HG02943 (cell line): ENCODE data around the gene NDUFV2.
"Not testable (repeated sequence)": the region's sequence is repeated elsewhere in the genome, so short reads cannot be mapped to it uniquely, and the experiment has no call there.

Experiments
- ATAC-seq: cut with Tn5 transposase; IDR thresholded peaks from one replicate; pipeline ENCODE4 v1.9.1; 2021; ENCODE audit warnings: mild to moderate bottlenecking, low read depth, moderate library complexity; ENCODE audit not compliant: unreplicated experiment

NDUFV2 gene

GRCh38 chr18:9088727-9089126, 13.8 kb upstream of the NDUFV2 start:
- not testable (repeated sequence) for ATAC-seq

GRCh38 chr18:9090578-9090977, 11.9 kb upstream of the NDUFV2 start:
- ATAC-seq: no peak

- ATAC-seq: no peak
These were observed 11.4 kb upstream of the NDUFV2 start for GRCh38 chr18:9091066-9091476.

DNA sequence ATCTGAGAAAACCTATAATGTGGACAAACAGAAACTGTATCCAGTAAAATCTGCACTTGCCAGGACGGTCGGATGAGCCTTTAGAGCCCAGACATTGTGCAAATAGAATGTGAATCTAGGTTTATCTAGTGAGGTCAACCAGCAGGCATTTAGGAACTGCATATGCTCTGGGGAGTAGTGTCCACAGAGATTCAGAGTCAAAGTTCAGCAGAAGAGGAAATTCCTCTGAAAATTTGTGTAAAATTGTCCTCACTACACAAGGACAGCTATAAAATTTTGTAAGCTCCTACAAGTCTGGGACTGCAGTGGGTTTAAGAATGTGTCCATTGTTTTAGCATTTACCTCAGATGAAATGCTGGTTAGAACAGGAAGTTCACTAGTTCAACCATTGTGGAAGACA, 9.8 kb upstream of the NDUFV2 start:
- ATAC-seq: no peak

DNA sequence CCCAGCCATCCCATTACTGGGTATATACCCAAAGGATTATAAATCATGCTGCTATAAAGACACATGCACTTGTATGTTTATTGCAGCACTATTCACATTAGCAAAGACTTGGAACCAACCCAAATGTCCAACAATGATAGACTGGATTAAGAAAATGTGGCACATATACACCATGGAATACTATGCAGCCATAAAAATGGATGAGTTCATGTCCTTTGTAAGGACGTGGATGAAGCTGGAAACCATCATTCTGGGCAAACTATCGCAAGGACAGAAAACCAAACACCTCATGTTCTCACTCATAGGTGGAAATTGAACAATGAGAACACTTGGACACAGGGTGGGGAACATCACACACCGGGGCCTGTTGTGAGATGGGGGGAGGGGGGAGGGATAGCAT, 9.4 kb upstream of the NDUFV2 start:
- ATAC-seq: not testable (repeated sequence)

GRCh38 chr18:9094307-9095226, 7.9 kb upstream of the NDUFV2 start:
- ATAC-seq: no peak

DNA sequence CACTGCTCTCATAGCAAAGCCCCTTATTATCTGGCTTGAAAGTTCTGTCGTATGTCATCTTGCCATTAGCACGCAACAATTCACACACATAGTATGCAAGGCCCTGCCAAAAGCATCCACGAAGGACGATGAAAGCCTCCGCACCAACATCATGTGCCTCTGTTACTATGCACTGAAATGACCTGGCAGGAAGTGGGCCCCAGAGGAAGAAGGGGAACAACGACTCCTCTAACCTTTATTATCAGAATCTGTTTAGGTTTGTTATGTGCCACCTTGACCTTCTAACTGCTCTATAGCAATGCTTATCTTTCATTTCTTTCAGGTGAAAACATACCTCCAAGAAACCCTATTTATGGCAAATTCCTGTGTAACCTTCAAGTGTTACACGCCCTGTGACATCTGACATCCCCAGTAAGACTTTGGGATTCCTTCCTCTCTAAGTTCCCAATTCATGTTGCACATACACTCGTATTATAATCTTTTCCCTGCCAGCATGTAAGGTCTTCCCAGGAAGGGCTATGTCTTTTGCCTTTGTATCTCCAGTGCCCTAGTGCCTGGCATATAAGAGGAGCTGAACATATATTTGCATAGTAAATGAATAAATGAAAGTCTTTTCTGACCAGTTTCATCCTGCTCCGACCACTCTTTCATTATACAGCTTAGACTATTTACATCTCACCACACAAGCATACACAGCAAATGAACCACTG, 7.0 kb upstream of the NDUFV2 start:
- ATAC-seq: peak; percentile 98

GRCh38 chr18:9096007-9096371, 6.5 kb upstream of the NDUFV2 start:
- no peak for ATAC-seq

GRCh38 chr18:9096685-9097084, 5.8 kb upstream of the NDUFV2 start:
- no peak for ATAC-seq

GRCh38 chr18:9097349-9097748, 5.2 kb upstream of the NDUFV2 start:
- ATAC-seq: no peak

- no peak for ATAC-seq
These were observed 1.7 kb upstream of the NDUFV2 start for GRCh38 chr18:9100796-9101195.

DNA sequence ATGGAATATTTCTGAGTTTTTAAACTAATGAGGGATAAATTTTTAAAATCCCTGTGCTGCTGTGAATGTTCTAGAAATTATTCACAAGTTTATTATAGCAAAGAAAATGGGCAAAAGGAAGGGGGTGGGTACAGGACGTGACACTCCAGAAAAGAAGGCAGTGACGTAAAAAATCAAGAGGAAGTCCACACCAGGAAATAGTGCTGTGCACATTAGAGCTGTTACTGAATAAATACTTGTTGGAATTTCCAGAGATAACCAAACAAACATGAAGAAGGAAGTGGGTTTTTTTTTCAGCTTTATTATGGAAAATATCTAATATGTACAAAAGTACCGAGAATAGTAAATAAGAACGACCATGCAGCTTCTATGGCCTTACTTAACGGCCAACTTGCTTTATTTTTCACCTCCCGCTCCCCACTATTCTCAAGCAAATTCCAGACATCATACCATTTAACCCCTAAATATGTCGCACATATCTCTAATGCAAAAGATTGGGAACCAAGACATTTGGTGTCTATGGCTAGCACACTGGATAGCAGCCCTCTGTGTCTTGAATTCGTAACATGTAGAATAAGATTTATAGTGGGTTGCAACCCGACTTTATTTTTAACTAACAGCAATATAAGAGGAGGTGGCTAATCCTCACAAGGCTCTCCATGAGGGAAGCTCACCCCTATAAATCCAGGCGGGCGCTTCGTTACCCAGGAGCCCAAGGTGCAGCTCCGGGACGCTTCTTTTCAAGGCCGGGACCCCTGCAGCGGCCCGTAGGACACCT, 580 bp upstream of the NDUFV2 start:
- no peak for ATAC-seq

DNA sequence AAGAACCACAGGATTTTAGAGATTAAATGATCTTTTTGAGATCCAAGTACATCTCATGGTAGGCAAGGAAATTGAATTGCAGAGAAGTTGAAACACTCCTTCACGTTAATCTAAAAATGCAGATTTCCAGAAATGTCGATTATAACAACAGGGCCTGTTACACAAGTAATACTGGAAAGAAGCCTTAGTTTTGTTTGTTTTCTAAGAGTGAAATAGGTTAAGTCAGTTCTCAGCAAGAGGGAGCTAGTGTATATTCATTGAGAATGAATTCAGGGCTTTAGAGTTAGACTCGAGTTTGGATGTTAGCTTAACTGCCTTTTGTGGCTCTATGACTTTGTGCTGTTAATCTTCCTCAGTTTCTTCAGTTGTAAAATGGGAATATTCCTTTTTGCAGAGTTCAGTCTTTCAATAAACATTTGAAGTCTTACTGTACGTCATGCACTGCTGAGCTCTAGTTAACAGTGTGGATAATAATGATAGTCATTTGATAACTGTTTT, 926 bp downstream of the NDUFV2 start:
- ATAC-seq: no peak

DNA sequence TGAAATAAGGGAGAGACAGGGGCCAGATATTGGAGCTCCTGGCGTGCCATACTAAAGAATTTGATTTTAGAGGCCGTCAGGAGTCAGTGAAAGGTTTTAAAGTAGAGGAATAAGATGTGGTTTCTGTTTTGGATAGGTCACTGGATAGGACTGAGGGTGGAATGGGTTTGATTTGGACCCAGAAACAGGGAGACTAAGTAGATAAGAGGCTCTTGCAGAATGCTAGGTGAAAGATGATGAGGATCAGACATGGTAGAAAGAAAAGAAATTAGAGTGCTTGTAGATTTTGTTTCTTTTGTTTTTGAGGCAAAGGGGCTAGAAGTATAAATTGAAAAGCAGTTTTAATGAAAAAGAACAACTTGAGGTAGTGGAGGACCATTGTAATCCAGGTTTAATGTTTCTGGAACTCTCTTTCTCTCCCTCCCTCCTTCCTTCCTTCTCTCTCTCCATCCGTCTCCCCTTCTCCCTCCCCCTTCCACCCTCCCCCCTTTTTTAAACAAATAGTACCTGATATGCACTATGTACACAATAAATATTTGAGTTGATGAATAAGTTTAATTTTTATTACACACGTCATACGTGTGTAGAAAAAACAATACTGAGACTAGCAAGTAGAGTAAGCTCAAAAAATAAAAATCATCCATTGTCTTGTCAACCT, 1.9 kb downstream of the NDUFV2 start:
- no peak for ATAC-seq

DNA sequence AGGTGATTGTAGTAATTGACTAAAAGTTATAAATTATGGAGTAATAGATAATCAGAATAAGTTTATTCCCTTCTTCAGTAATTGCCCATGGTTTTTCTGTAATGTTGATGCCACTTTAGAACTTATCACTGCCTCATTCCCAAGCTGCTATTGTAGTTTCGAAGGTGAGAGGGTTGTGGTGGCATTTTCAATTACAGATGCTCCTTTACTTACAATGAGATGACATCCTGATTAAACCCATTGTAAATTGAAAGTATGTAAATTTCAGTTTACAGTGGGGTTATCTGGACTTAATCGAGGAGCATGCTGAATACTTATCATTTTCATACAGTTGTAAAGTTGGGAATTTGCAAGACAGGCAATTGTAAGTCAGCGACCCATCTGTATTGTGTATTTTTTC, 2.9 kb downstream of the NDUFV2 start:
- ATAC-seq: no peak

- ATAC-seq: no peak
These were observed 3.6 kb downstream of the NDUFV2 start for GRCh38 chr18:9106094-9106493.

DNA sequence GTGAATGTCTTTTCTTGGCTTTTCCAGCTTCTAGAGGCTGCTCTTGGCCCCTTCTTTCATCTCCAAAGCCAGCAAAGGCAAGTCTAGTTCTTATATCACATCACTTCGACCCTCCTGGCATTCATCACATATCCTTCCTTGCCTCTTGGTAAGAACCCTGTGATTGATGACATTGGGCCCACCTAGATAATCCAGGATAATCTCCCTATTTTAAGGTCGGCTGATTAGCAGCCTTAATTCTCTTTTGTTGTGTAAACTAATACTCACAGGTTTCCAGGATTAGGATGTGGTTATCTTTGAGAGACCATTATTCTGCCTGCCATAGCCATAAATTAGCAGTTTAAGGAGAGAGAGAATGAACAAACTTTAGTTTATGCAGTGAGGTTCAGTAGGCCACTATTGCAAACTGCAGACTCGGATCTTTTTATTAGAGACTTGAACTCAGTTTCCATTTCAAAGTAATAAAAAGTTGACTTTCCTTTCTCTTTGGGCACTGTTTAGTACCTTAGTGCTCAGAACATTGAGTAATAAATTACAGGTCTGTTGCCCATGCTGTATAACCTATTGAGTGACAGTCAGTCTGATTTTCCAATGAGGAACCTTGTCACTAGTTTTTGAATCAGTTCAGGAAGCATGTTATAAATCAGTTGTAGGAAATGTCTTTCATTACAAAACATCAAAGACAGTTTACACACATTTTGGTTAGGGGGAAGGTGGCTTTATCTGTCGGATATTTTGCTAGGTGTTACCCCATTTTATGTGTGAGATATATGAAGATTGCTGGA, 4.5 kb downstream of the NDUFV2 start:
- ATAC-seq: no peak

DNA sequence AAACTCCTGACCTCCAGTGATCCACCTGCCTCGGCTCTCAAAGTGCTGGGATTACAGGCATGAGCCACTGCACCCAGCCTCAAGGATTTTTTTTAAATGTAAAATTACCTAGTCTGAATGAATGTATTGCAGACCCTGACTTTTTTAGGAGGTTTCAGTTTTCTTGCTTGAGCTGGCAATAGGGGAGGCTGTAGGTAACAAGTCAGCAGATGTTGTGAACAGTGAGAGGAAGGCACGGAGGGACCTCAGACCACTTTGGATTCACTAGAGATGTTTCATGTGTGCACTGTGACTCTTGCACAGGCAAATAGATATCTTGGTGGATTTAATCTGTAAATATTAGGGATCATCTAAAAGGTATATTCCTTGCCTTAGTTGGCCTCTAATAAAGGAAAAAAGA, 6.4 kb downstream of the NDUFV2 start:
- ATAC-seq: no peak

DNA sequence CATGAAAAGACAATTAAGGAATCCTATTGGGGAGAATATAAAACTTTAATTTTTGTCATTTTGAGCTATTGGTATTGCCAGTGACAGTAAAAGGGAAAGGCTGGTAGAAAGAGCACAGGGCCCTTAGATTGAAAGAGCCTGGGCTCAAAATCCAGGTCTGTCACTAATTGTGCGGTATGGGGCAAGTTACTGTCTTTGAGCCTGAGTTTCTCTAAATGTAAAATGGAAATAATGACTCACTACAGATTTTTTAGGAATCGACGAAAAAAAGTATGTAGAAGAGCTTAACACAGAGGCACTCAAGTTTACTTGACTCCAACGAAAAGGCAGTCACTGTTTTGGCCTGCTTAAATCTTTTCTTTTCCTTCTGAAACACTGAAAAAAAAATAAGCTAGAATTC, 7.0 kb downstream of the NDUFV2 start:
- no peak for ATAC-seq
